HEK293 (cell line): ENCODE measurements around the gene AMOTL1.

ENCODE experiments used
- CTCF ChIA-PET: fragments of 350-600 bp; formaldehyde crosslinking; extraction: SDS; loops from one replicate; lab custom pipeline; 2021; ENCODE audit warnings: antibody characterized with exemption; lab: Yijun Ruan, JAX
- POLR2A ChIA-PET: fragments of 300-600 bp; formaldehyde crosslinking; extraction: SDS; loops from one replicate; lab custom pipeline; 2020; ENCODE audit warnings: antibody characterized with exemption, inconsistent platforms; lab: Yijun Ruan, JAX
- H3K27ac ChIP-seq: fragments of 200-500 bp; sonication (Bioruptor generic); 2 replicates; pipeline ENCODE4 v1.5.1; 2014; ENCODE audit warnings: low read depth, low read length, control low read depth, inconsistent platforms; ENCODE audit errors: extremely low read depth
- H3K36me3 ChIP-seq, 2 experiments: fragments of 200-500 bp in 1 of 2; sonication (Bioruptor generic) in 1 of 2; 1 replicate in 1 of 2; 2 replicates in 1 of 2; pipeline ENCODE4 v1.5.1; 2014 to 2017; ENCODE audit warnings: inconsistent platforms in 2 of 2, low read length in 2 of 2; ENCODE audit not compliant: control insufficient read depth in 2 of 2, insufficient read depth in 1 of 2
- H3K4me1 ChIP-seq: fragments of 200-500 bp; sonication (Bioruptor generic); 2 replicates; pipeline ENCODE4 v1.5.1; 2014; ENCODE audit warnings: mild to moderate bottlenecking, low read length, inconsistent platforms; ENCODE audit not compliant: control insufficient read depth, insufficient read depth
- H3K4me3 ChIP-seq: 2 replicates; pipeline ENCODE4 v1.5.1; 2011; ENCODE audit warnings: low read depth, mild to moderate bottlenecking, control low read depth, low read length, moderate library complexity
- H3K9me3 ChIP-seq: fragments of 200-500 bp; sonication (Bioruptor generic); 2 replicates; pipeline ENCODE4 v1.5.1; 2014; ENCODE audit warnings: low read depth, low read length, inconsistent platforms; ENCODE audit not compliant: control insufficient read depth, insufficient read depth
- GFI1B ChIP-seq: fragments of 450-650 bp; formaldehyde crosslinking; IDR thresholded peaks from 2 replicates; pipeline ENCODE4 v1.5.1; 2016; ENCODE audit warnings: missing biosample characterization, missing genetic modification characterization
- OSR2 ChIP-seq: fragments of 450-650 bp; formaldehyde crosslinking; IDR thresholded peaks from 2 replicates; pipeline ENCODE4 v1.5.1; 2016; ENCODE audit warnings: missing biosample characterization, missing genetic modification characterization
- ZBTB8A ChIP-seq: fragments of 450-650 bp; formaldehyde crosslinking; IDR thresholded peaks from 2 replicates; pipeline ENCODE4 v1.5.1; 2016; ENCODE audit warnings: missing biosample characterization, missing genetic modification characterization
- ZFP3 ChIP-seq: fragments of 450-650 bp; formaldehyde crosslinking; IDR thresholded peaks from 2 replicates; pipeline ENCODE4 v1.5.1; 2016; ENCODE audit warnings: low read depth, missing biosample characterization, missing genetic modification characterization
- ZNF138 ChIP-seq: fragments of 450-650 bp; formaldehyde crosslinking; IDR thresholded peaks from 2 replicates; pipeline ENCODE4 v1.5.1; 2016; ENCODE audit warnings: missing biosample characterization, missing genetic modification characterization, borderline replicate concordance
- ZNF157 ChIP-seq: fragments of 450-650 bp; formaldehyde crosslinking; IDR thresholded peaks from 2 replicates; pipeline ENCODE4 v1.5.1; 2016; ENCODE audit warnings: missing biosample characterization, missing genetic modification characterization
- ZNF174 ChIP-seq: fragments of 450-650 bp; formaldehyde crosslinking; IDR thresholded peaks from 2 replicates; pipeline ENCODE4 v1.5.0; 2017; ENCODE audit warnings: missing biosample characterization, mild to moderate bottlenecking, missing genetic modification characterization
- ZNF175 ChIP-seq: fragments of 450-650 bp; formaldehyde crosslinking; IDR thresholded peaks from 2 replicates; pipeline ENCODE4 v1.5.1; 2016; ENCODE audit warnings: missing biosample characterization, missing genetic modification characterization
- ZNF184 ChIP-seq: fragments of 450-650 bp; IDR thresholded peaks from 2 replicates; pipeline ENCODE4 v1.5.1; 2018; ENCODE audit warnings: missing biosample characterization, mild to moderate bottlenecking, missing genetic modification characterization
- ZNF26 ChIP-seq: fragments of 450-650 bp; formaldehyde crosslinking; IDR thresholded peaks from 2 replicates; pipeline ENCODE4 v1.5.1; 2016; ENCODE audit warnings: missing biosample characterization, missing genetic modification characterization
- ZNF362 ChIP-seq: fragments of 450-650 bp; formaldehyde crosslinking; IDR thresholded peaks from 2 replicates; pipeline ENCODE4 v1.5.1; 2016; ENCODE audit warnings: missing biosample characterization, missing genetic modification characterization
- ZNF366 ChIP-seq: fragments of 450-650 bp; formaldehyde crosslinking; conservative IDR thresholded peaks from 2 replicates; pipeline ENCODE4 v1.5.1; 2016; ENCODE audit warnings: missing biosample characterization, missing genetic modification characterization
- ZNF48 ChIP-seq: fragments of 450-650 bp; formaldehyde crosslinking; IDR thresholded peaks from 2 replicates; pipeline ENCODE4 v1.5.1; 2016; ENCODE audit warnings: missing biosample characterization, missing genetic modification characterization
- ZNF518A ChIP-seq: fragments of 450-650 bp; formaldehyde crosslinking; conservative IDR thresholded peaks from 2 replicates; pipeline ENCODE4 v1.5.1; 2016; ENCODE audit warnings: low read depth, missing biosample characterization, missing genetic modification characterization
- ZNF544 ChIP-seq: fragments of 450-650 bp; formaldehyde crosslinking; IDR thresholded peaks from 2 replicates; pipeline ENCODE4 v1.5.0; 2017; ENCODE audit warnings: missing biosample characterization, missing genetic modification characterization
- ZNF548 ChIP-seq: fragments of 450-650 bp; formaldehyde crosslinking; IDR thresholded peaks from 2 replicates; pipeline ENCODE4 v1.5.1; 2016; ENCODE audit warnings: missing biosample characterization, missing genetic modification characterization
- ZNF549 ChIP-seq: fragments of 450-650 bp; IDR thresholded peaks from 2 replicates; pipeline ENCODE4 v1.5.1; 2018; ENCODE audit warnings: missing biosample characterization, missing genetic modification characterization, mild to moderate bottlenecking, inconsistent platforms, moderate library complexity
- ZNF558 ChIP-seq: fragments of 450-650 bp; formaldehyde crosslinking; IDR thresholded peaks from 2 replicates; pipeline ENCODE4 v1.5.1; 2016; ENCODE audit warnings: missing biosample characterization, missing genetic modification characterization
- ZNF626 ChIP-seq: fragments of 450-650 bp; sonication (Bioruptor Pico); formaldehyde crosslinking; IDR thresholded peaks from 2 replicates; pipeline ENCODE4 v1.5.1; 2018; ENCODE audit warnings: missing biosample characterization, missing genetic modification characterization, inconsistent platforms
- ZNF654 ChIP-seq: fragments of 450-650 bp; formaldehyde crosslinking; IDR thresholded peaks from 2 replicates; pipeline ENCODE4 v1.5.1; 2016; ENCODE audit warnings: low read depth, missing biosample characterization, missing genetic modification characterization
- ZSCAN30 ChIP-seq: fragments of 450-650 bp; IDR thresholded peaks from 2 replicates; pipeline ENCODE4 v1.5.1; 2018; ENCODE audit warnings: missing biosample characterization, mild to moderate bottlenecking, missing genetic modification characterization, moderate library complexity
- TF ChIP-seq, protein P1 (sequence below): fragments of 450-650 bp; formaldehyde crosslinking; IDR thresholded peaks from 2 replicates; pipeline ENCODE4 v1.5.1; 2016; ENCODE audit warnings: missing biosample characterization, missing genetic modification characterization
- TF ChIP-seq, protein P2 (sequence below): fragments of 450-650 bp; formaldehyde crosslinking; IDR thresholded peaks from 2 replicates; pipeline ENCODE4 v1.5.1; 2016; ENCODE audit warnings: missing biosample characterization, missing genetic modification characterization
- TF ChIP-seq, protein P3 (sequence below): fragments of 450-650 bp; formaldehyde crosslinking; IDR thresholded peaks from 2 replicates; pipeline ENCODE4; 2016; ENCODE audit warnings: missing biosample characterization, missing genetic modification characterization

AMOTL1 gene

GRCh38 chr11:94866936-94867795 lies 99.0 kb downstream of the AMOTL1 start:
- Histone ChIP-seq H3K4me3 (no peak overlapping the region), H3K9me3 (no peaks in the 10 kb centered on the region), H3K4me1 (no peaks in the 10 kb centered on the region), H3K27ac (no peak overlapping the region), H3K36me3 (peaks cover 0 to 90% of the 10 kb centered on the region in 2 experiments; a peak in 2 of 3 replicates)
- POLR2A ChIA-PET: no interaction called here
- TF ChIP-seq OSR2 (tag by site-specific recombination) (no peak), ZFP3 (tag by site-specific recombination) (no peak), ZNF175 (tag by site-specific recombination) (no peak), ZNF366 (tag by site-specific recombination) (no peak), ZNF518A (no peak), ZNF549 (tag by site-specific recombination) (no peak), ZNF157 (no peak), ZNF654 (tag by site-specific recombination) (no peak), ZNF548 (tag by site-specific recombination) (no peak), ZNF626 (no peak), ZNF544 (tag by site-specific recombination) (no peak), ZBTB8A (tag by site-specific recombination) (no peak), ZNF558 (tag by site-specific recombination) (no peak), ZSCAN30 (tag by site-specific recombination) (no peak), ZNF174 (tag by site-specific recombination) (no peak)
- TF ChIP-seq, protein P1, sequence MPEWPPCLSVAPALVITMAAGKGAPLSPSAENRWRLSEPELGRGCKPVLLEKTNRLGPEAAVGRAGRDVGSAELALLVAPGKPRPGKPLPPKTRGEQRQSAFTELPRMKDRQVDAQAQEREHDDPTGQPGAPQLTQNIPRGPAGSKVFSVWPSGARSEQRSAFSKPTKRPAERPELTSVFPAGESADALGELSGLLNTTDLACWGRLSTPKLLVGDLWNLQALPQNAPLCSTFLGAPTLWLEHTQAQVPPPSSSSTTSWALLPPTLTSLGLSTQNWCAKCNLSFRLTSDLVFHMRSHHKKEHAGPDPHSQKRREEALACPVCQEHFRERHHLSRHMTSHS (tag by site-specific recombination): no peak
- CTCF ChIA-PET: interaction anchor here (0.7 to 0.8 kb wide), 3 partner anchors 125 to 309 kb away, joined by 4 read pairs; no protein-coding TSS in a partner anchor

DNA sequence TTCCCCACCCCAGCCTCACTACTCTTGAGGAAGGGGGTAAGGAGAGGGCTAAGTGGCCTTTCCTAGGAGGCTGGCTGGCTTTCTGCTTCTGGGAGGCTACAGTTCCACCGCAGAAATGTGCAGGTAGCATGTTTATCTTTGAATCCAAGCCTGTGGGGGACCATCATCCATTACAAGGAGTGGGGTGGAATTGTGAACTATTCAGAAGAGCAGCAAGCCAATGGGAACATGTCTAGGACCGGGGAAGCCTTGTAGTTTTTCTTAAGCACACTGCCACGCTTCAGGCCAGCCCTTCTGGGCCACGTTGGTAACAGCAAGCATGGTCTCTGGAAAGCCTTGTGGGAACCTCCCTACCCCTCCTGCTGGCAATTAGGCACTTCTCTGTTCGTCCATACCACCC lies 100.3 kb downstream of the AMOTL1 start:
- Histone ChIP-seq H3K4me3 (no peak overlapping the region), H3K4me1 (no peaks in the 10 kb centered on the region), H3K27ac (no peak overlapping the region), H3K9me3 (no peaks in the 10 kb centered on the region), H3K36me3 (peaks cover 0 to 94% of the 10 kb centered on the region in 2 experiments; a peak in 2 of 3 replicates)
- CTCF ChIA-PET: interaction anchor here (0.5 kb wide), 1 partner anchor 740 kb away, joined by 4 read pairs; no protein-coding TSS in a partner anchor
- POLR2A ChIA-PET: no interaction called here
- TF ChIP-seq ZNF48 (tag by site-specific recombination): no peak
- TF ChIP-seq ZNF138 (tag by site-specific recombination): no peak
- no peak for TF ChIP-seq GFI1B
- TF ChIP-seq, protein P2, sequence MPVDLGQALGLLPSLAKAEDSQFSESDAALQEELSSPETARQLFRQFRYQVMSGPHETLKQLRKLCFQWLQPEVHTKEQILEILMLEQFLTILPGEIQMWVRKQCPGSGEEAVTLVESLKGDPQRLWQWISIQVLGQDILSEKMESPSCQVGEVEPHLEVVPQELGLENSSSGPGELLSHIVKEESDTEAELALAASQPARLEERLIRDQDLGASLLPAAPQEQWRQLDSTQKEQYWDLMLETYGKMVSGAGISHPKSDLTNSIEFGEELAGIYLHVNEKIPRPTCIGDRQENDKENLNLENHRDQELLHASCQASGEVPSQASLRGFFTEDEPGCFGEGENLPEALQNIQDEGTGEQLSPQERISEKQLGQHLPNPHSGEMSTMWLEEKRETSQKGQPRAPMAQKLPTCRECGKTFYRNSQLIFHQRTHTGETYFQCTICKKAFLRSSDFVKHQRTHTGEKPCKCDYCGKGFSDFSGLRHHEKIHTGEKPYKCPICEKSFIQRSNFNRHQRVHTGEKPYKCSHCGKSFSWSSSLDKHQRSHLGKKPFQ (tag by site-specific recombination): no peak
- TF ChIP-seq ZNF175 (tag by site-specific recombination): no peak
- TF ChIP-seq ZNF184 (tag by site-specific recombination): no peak
- TF ChIP-seq, protein P3, sequence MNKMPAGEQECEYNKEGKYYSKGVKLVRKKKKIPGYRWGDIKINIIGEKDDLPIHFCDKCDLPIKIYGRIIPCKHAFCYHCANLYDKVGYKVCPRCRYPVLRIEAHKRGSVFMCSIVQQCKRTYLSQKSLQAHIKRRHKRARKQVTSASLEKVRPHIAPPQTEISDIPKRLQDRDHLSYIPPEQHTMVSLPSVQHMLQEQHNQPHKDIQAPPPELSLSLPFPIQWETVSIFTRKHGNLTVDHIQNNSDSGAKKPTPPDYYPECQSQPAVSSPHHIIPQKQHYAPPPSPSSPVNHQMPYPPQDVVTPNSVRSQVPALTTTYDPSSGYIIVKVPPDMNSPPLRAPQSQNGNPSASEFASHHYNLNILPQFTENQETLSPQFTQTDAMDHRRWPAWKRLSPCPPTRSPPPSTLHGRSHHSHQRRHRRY: no peak
- TF ChIP-seq ZNF362 (tag by site-specific recombination): no peak
- no peak for TF ChIP-seq ZNF26 (tag by site-specific recombination)
